Stimulated activated CD4-positive, alpha-beta T cell treated with anti-CD3 and anti-CD28 coated beads, Interleukin-12 subunit alpha, Interleukin-12 subunit beta, amount 100 ng/mL, for 48 hours (primary cell): ENCODE results near the gene PAX2.

ENCODE experiments used
- DNase-seq, 3 donors: peaks; one replicate each; pipeline ENCODE4 v3.0.0-alpha.2; 2020; ENCODE audit warnings: low read depth in 2 of 3, low spot score in 1 of 3

Gene PAX2

GRCh38 chr10:100835810-100836209, 90.4 kb downstream of the PAX2 start:
- no peak for DNase-seq

- DNase-seq: no peak
These were observed 91.5 kb downstream of the PAX2 start for GRCh38 chr10:100836891-100837290.

GRCh38 chr10:100837300-100837699, 91.9 kb downstream of the PAX2 start:
- no peak for DNase-seq

- DNase-seq: no peak
These were observed 93.6 kb downstream of the PAX2 start for GRCh38 chr10:100838986-100839385.

- no peak for DNase-seq
These were observed 96.1 kb downstream of the PAX2 start for GRCh38 chr10:100841528-100841927.

- peak; percentile 62 to 78 (median 71) for DNase-seq
These were observed 102.1 kb downstream of the PAX2 start for GRCh38 chr10:100847440-100847839.

GRCh38 chr10:100848770-100849169, 103.4 kb downstream of the PAX2 start:
- DNase-seq: no peak

- DNase-seq: no peak
These were observed 112.9 kb downstream of the PAX2 start for GRCh38 chr10:100858261-100858660.

GRCh38 chr10:100858747-100859483, 113.5 kb downstream of the PAX2 start:
- no peak for DNase-seq

- DNase-seq: no peak
These were observed 114.0 kb downstream of the PAX2 start for GRCh38 chr10:100859484-100859763.

GRCh38 chr10:100863433-100863832, 118.1 kb downstream of the PAX2 start:
- DNase-seq: no peak

GRCh38 chr10:100864036-100864885, 118.9 kb downstream of the PAX2 start:
- DNase-seq: no peak

GRCh38 chr10:100864978-100865377, 119.6 kb downstream of the PAX2 start:
- no peak for DNase-seq

GRCh38 chr10:100866010-100866409, 120.6 kb downstream of the PAX2 start:
- DNase-seq: no peak

GRCh38 chr10:100866575-100867098, 121.3 kb downstream of the PAX2 start:
- DNase-seq: no peak

GRCh38 chr10:100867261-100867963, 122.0 kb downstream of the PAX2 start:
- DNase-seq: no peak

GRCh38 chr10:100868382-100868781, 123.0 kb downstream of the PAX2 start:
- no peak for DNase-seq

GRCh38 chr10:100869399-100869798, 124.0 kb downstream of the PAX2 start:
- DNase-seq: no peak

- DNase-seq: peak; percentile 31 to 66 (median 64)
These were observed 126.8 kb downstream of the PAX2 start for GRCh38 chr10:100872034-100872791.

GRCh38 chr10:100873146-100873826, 127.9 kb downstream of the PAX2 start:
- DNase-seq: no peak
